ENCODE measurements around the gene PTEN. TPM values are rescaled to one million over a fixed set of nuclear protein-coding genes. Genes with fewer than 3 reads are reported as not detected.

Gene PTEN
- total and polyA plus RNA-seq, 2 experiments from 2014 or later: 32.8 to 128 TPM

DNA sequence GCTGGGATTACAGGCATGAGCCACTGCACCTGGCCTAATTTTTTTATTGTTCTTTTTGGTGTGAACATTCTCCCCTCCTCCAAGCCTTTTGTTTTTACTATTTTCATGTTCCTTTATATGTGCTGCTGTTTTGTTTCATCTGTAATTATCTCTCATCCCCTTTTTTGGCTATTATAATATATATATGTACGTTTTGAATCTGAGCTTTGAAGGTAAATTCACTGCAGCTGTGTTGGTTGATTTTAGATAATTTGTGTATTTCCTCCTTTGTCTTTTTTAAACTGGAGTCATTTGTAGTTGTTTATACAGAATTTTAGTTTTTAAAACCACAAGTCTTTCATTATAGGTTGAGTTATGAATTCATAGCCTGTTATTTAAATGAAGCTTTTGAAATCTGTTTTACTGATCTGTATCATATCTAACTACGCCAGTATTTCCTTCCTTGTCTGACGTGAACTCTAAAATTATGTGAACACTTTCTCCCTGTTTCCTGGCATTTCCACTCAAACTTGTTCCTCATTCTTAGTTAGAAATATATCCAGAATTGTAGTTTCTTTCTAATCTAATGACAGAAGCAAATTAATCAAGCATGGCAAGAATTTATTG lies 54.9 kb downstream of the PTEN start:
- TF ChIP-seq EZH2phosphoT487 (IDR thresholded peaks at IDR 0.05; ENCODE audit: low read depth, severe bottlenecking, unreplicated experiment): no peak
- no peak for DNase-seq (ENCODE audit: low spot score)
- H3K79me2 ChIP-seq: peaks cover 100% of the 10 kb centered on the region
- no peaks in the 10 kb centered on the region for H3K9me2 ChIP-seq (replicated peaks; ENCODE audit: insufficient read depth)
- no peak overlapping the region for H3K27ac ChIP-seq
- H4K20me1 ChIP-seq (ENCODE audit: insufficient read depth, poor library complexity, severe bottlenecking): peaks cover 69% of the 10 kb centered on the region
- no peaks in the 10 kb centered on the region for H3K36me3 ChIP-seq (replicated peaks; ENCODE audit: insufficient read depth, low read depth)
- H2AFZ ChIP-seq: no peak overlapping the region
- H3K4me2 ChIP-seq: no peak overlapping the region
- 70% methylated on average over 3 of the region's 3 CpGs for WGBS (ENCODE audit: low lambda C conversion rate, missing lambda C conversion rate)
- H3K4me1 ChIP-seq (ENCODE audit: insufficient read depth): peaks cover 7% of the 10 kb centered on the region
- H3K9me3 ChIP-seq (ENCODE audit: low read depth): peaks cover 7% of the 10 kb centered on the region
- H3K4me3 ChIP-seq: no peak overlapping the region
- no peaks in the 10 kb centered on the region for H3K27me3 ChIP-seq

DNA sequence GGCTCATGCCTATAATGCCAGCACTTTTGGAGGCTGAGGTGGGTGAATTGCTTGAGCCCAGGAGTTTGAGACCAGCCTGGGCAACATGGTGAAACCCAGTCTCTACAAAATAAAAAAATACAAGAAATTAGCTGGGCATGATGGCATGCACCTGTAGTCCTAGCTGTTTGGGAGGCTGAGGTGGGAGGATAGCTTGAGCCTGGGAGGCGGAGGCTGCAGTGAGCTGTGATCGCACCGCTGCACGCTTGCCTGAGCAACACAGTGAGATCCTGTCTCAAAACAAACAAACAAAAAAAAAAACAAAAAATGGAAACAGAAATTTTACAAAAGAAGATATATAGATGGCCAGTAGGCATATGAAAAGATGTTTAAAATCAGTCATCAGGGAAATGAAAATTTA lies 57.1 kb downstream of the PTEN start:
- H3K79me2 ChIP-seq: peaks cover 100% of the 10 kb centered on the region
- no peak overlapping the region for H3K4me2 ChIP-seq
- H3K9me2 ChIP-seq (replicated peaks; ENCODE audit: insufficient read depth): no peaks in the 10 kb centered on the region
- no peak for TF ChIP-seq EZH2 (IDR thresholded peaks at IDR 0.05; ENCODE audit: borderline replicate concordance)
- TF ChIP-seq, protein P1, sequence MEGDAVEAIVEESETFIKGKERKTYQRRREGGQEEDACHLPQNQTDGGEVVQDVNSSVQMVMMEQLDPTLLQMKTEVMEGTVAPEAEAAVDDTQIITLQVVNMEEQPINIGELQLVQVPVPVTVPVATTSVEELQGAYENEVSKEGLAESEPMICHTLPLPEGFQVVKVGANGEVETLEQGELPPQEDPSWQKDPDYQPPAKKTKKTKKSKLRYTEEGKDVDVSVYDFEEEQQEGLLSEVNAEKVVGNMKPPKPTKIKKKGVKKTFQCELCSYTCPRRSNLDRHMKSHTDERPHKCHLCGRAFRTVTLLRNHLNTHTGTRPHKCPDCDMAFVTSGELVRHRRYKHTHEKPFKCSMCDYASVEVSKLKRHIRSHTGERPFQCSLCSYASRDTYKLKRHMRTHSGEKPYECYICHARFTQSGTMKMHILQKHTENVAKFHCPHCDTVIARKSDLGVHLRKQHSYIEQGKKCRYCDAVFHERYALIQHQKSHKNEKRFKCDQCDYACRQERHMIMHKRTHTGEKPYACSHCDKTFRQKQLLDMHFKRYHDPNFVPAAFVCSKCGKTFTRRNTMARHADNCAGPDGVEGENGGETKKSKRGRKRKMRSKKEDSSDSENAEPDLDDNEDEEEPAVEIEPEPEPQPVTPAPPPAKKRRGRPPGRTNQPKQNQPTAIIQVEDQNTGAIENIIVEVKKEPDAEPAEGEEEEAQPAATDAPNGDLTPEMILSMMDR (IDR thresholded peaks at IDR 0.05; ENCODE audit: poor library complexity): no peak
- no peak for TF ChIP-seq EZH2phosphoT487 (IDR thresholded peaks at IDR 0.05; ENCODE audit: low read depth, severe bottlenecking, unreplicated experiment)
- no peak overlapping the region for H3K27ac ChIP-seq
- no peaks in the 10 kb centered on the region for H3K9me3 ChIP-seq (ENCODE audit: low read depth)
- no peak for DNase-seq (ENCODE audit: low spot score)
- peaks cover 87% of the 10 kb centered on the region for H4K20me1 ChIP-seq (ENCODE audit: insufficient read depth, poor library complexity, severe bottlenecking)
- no peaks in the 10 kb centered on the region for H3K27me3 ChIP-seq
- H3K36me3 ChIP-seq (replicated peaks; ENCODE audit: insufficient read depth, low read depth): no peaks in the 10 kb centered on the region
- H3K4me1 ChIP-seq (ENCODE audit: insufficient read depth): peaks cover 7% of the 10 kb centered on the region
- 99% methylated on average over 4 of the region's 4 CpGs for WGBS (ENCODE audit: low lambda C conversion rate, missing lambda C conversion rate)
- no peak overlapping the region for H2AFZ ChIP-seq
- no peak overlapping the region for H3K4me3 ChIP-seq

DNA sequence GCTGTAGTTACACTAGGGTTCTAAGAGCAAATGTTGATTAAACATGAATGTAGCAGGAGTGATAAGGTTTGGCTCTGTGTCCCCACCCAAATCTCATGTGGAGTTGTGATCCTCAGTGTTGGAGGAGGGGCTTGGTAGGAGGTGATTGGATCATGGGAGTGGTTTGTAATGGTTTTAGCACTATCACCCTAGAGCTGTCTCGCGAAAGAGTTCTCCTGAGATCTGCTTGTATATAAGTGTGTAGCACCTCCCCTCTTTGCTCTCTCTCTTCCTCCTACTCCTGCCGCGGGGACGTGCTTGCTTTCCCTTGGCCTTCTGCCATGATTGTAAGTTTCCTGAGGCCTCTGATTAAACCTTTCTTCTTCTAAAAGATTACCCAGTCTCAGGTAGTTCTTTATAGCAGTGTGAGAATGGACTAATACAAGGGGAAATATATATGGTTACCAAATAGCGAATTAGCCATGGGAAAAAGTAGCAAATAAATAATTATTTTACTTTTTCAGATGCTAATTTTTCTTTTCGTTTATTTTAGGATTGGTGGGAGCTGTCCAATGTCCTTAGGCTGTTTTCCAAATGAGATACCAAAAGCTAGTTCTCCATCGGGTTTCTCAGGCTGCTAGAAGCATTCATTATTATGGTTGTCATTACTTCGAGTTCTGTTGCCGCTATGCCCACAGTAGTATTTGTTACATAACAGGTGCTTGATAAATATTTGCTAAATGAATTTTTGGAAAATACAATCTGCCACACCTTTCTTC lies 58.7 kb downstream of the PTEN start:
- H2AFZ ChIP-seq: no peak overlapping the region
- peaks cover 86% of the 10 kb centered on the region for H4K20me1 ChIP-seq (ENCODE audit: insufficient read depth, poor library complexity, severe bottlenecking)
- no peaks in the 10 kb centered on the region for H3K4me1 ChIP-seq (ENCODE audit: insufficient read depth)
- DNase-seq (ENCODE audit: low spot score): no peak
- no peak overlapping the region for H3K4me3 ChIP-seq
- no peak overlapping the region for H3K27ac ChIP-seq
- H3K9me3 ChIP-seq (ENCODE audit: low read depth): no peaks in the 10 kb centered on the region
- no peaks in the 10 kb centered on the region for H3K36me3 ChIP-seq (replicated peaks; ENCODE audit: insufficient read depth, low read depth)
- 89% methylated on average over 10 of the region's 10 CpGs for WGBS (ENCODE audit: low lambda C conversion rate, missing lambda C conversion rate)
- H3K27me3 ChIP-seq: no peaks in the 10 kb centered on the region
- H3K9me2 ChIP-seq (replicated peaks; ENCODE audit: insufficient read depth): no peaks in the 10 kb centered on the region
- TF ChIP-seq, protein P1 (IDR thresholded peaks at IDR 0.05; ENCODE audit: poor library complexity): no peak
- no peak overlapping the region for H3K4me2 ChIP-seq
- H3K79me2 ChIP-seq: peaks cover 99% of the 10 kb centered on the region

DNA sequence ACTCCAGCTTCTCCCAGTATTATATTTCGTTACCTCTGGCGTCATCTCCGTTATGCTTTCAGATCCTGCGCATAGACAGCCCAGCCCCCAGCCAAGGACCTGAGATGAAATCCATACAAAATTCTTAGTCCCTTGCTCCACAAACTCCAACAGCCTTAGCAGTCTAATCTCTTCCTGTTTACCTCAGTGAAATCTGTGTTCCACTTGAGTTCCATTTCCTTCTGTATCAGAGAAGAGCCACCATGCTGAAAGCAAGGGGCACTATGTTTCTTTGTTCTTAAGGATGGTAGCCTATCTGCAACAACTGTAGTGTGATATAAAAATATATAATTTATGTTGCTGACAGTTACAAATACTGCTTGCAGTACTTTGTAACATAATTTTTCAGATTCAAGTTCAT lies 59.8 kb downstream of the PTEN start:
- no peak for DNase-seq (ENCODE audit: low spot score)
- Histone ChIP-seq H3K4me3 (no peak overlapping the region), H3K27me3 (no peaks in the 10 kb centered on the region), H3K9me2 (replicated peaks; ENCODE audit: insufficient read depth) (no peaks in the 10 kb centered on the region), H2AFZ (no peak overlapping the region), H3K27ac (no peak overlapping the region), H3K4me2 (no peak overlapping the region), H3K4me1 (ENCODE audit: insufficient read depth) (peaks cover under 1% of the 10 kb centered on the region), H3K9me3 (ENCODE audit: low read depth) (no peaks in the 10 kb centered on the region), H3K36me3 (replicated peaks; ENCODE audit: insufficient read depth, low read depth) (no peaks in the 10 kb centered on the region), H4K20me1 (ENCODE audit: insufficient read depth, poor library complexity, severe bottlenecking) (peaks cover 76% of the 10 kb centered on the region), H3K79me2 (peaks cover 99% of the 10 kb centered on the region)
- TF ChIP-seq, protein P1 (IDR thresholded peaks at IDR 0.05; ENCODE audit: poor library complexity): no peak
- TF ChIP-seq EZH2phosphoT487 (IDR thresholded peaks at IDR 0.05; ENCODE audit: low read depth, severe bottlenecking, unreplicated experiment): no peak
- no peak for TF ChIP-seq EZH2 (IDR thresholded peaks at IDR 0.05; ENCODE audit: borderline replicate concordance)
- WGBS (ENCODE audit: low lambda C conversion rate, missing lambda C conversion rate): 98% methylated on average over 4 of the region's 4 CpGs

Measured in hepatocyte (in vitro differentiated cells).